ENCODE measurements around the gene ANTXRL.
"Not testable (repeated sequence)": the region's sequence is repeated elsewhere in the genome, so short reads cannot be mapped to it uniquely, and the experiment has no call there.

GRCh38 chr10:46367666-46368240 is 81.0 kb downstream of the ANTXRL start:
- TF ChIP-seq EZH2 (IDR thresholded peaks at IDR 0.05; ENCODE audit: borderline replicate concordance, low read depth, low read length, severe bottlenecking); CTCF (IDR thresholded peaks at IDR 0.05; ENCODE audit: borderline replicate concordance, extremely low read depth, low read length, poor library complexity, severe bottlenecking): not testable (repeated sequence)
